ENCODE results near the gene ECM1. TPM values are rescaled to one million over a fixed set of nuclear protein-coding genes. Genes with fewer than 3 reads are reported as not detected.

The ECM1 gene
- total RNA-seq, 1 donor from 2014 or later, result 15.5 TPM

DNA sequence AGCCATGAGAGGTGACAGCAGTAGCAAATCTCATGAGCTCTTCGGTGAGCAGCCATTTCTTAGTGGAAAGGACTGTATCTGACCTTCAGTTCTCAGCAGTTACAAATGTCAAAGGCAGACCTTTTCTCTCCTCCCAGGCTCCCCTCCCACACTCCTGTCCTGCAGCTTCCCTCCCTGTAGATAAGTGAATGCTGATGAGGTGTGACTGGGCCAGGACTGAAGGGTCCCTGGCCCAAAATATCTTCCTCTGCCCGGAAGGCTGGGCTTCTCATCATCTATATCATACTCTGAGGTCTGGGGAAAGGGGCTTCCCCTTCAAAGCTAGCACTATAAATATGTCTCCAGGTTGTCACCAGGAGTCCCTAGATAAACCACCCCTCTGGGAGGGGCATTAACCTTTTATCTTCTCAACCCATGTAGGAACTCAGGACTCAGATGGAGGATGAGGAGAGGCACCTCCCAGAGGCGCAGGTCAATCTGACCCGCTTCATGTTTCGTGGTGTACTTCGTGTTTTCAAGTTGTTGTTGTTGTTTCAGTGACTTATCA lies 37.6 kb downstream of the ECM1 start:
- H3K27ac ChIP-seq, result no peak overlapping the region
- H3K27me3 ChIP-seq, result no peaks in the 10 kb centered on the region
- H3K4me1 ChIP-seq, result peaks cover 17% of the 10 kb centered on the region
- TF ChIP-seq, protein P1, sequence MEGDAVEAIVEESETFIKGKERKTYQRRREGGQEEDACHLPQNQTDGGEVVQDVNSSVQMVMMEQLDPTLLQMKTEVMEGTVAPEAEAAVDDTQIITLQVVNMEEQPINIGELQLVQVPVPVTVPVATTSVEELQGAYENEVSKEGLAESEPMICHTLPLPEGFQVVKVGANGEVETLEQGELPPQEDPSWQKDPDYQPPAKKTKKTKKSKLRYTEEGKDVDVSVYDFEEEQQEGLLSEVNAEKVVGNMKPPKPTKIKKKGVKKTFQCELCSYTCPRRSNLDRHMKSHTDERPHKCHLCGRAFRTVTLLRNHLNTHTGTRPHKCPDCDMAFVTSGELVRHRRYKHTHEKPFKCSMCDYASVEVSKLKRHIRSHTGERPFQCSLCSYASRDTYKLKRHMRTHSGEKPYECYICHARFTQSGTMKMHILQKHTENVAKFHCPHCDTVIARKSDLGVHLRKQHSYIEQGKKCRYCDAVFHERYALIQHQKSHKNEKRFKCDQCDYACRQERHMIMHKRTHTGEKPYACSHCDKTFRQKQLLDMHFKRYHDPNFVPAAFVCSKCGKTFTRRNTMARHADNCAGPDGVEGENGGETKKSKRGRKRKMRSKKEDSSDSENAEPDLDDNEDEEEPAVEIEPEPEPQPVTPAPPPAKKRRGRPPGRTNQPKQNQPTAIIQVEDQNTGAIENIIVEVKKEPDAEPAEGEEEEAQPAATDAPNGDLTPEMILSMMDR (IDR thresholded peaks at IDR 0.05), result no peak
- no peak overlapping the region for H3K4me3 ChIP-seq
- no peaks in the 10 kb centered on the region for H3K9me3 ChIP-seq
- no peaks in the 10 kb centered on the region for H3K36me3 ChIP-seq
- ATAC-seq (no peak), DNase-seq (no peak)
- intact Hi-C loops (cut with DNase I), result no loop called here

DNA sequence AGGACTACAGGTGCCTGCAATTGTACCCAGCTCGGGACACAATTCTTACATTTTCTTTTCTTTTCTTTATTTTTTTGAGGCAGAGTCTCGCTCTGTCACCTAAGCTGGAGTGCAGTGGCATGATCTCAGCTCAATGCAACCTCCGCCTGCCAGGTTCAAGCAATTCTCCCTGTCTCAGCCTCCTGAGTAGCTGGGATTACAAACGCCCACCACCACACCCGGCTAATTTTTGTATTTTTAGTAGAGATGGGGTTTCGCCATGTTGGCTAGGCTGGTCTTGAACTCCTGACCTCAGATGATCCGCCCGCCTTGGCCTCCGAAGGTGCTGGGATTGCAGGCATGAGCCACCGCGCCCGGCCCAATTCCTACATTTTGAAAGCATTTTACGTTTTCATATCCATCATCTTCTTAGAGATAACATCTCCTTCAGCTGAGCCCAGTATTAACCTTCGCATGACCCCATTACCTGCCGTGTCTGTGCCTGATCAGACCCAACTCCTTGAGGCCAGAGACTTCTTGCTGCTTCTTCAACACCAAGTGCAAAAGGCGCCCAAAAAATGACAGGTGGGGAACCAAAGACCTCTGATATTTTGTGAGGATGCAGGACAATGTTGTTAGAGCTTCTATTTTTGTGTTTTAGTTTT lies 38.5 kb downstream of the ECM1 start:
- no peak for DNase-seq
- no peaks in the 10 kb centered on the region for H3K27me3 ChIP-seq
- ATAC-seq, result no peak

DNA sequence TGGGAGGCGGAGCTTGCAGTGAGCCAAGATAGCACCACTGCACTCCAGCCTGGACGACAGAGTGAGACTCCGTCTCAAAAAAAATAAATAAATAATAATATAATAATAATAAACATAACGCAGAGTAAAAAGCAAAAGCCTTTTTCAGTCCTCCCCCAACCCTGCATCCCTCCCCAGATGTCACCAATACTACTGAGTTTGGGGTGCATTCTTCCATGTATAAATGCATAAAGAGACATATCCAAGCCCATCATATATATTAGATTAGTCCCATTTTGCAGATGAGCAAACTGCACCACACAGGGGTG lies 40.4 kb downstream of the ECM1 start:
- no peaks in the 10 kb centered on the region for H3K36me3 ChIP-seq
- no peaks in the 10 kb centered on the region for H3K27me3 ChIP-seq
- peak overlapping the region; percentile 81 for H3K27ac ChIP-seq
- H3K4me3 ChIP-seq, result peak overlapping the region; percentile 63
- ATAC-seq (no peak), DNase-seq (no peak)
- H3K4me1 ChIP-seq, result peaks cover 43% of the 10 kb centered on the region
- intact Hi-C loops (cut with DNase I), result no loop called here
- no peaks in the 10 kb centered on the region for H3K9me3 ChIP-seq
- TF ChIP-seq, protein P1 (IDR thresholded peaks at IDR 0.05), result no peak

More for the DNA sequence above, 38.5 kb downstream of the ECM1 start:
- Histone ChIP-seq H3K4me1 (peaks cover 25% of the 10 kb centered on the region), H3K4me3 (no peak overlapping the region), H3K27ac (no peak overlapping the region), H3K36me3 (no peaks in the 10 kb centered on the region), H3K9me3 (no peaks in the 10 kb centered on the region)
- TF ChIP-seq, protein P1 (IDR thresholded peaks at IDR 0.05), result no peak
- intact Hi-C loops (cut with DNase I), result no loop called here

DNA sequence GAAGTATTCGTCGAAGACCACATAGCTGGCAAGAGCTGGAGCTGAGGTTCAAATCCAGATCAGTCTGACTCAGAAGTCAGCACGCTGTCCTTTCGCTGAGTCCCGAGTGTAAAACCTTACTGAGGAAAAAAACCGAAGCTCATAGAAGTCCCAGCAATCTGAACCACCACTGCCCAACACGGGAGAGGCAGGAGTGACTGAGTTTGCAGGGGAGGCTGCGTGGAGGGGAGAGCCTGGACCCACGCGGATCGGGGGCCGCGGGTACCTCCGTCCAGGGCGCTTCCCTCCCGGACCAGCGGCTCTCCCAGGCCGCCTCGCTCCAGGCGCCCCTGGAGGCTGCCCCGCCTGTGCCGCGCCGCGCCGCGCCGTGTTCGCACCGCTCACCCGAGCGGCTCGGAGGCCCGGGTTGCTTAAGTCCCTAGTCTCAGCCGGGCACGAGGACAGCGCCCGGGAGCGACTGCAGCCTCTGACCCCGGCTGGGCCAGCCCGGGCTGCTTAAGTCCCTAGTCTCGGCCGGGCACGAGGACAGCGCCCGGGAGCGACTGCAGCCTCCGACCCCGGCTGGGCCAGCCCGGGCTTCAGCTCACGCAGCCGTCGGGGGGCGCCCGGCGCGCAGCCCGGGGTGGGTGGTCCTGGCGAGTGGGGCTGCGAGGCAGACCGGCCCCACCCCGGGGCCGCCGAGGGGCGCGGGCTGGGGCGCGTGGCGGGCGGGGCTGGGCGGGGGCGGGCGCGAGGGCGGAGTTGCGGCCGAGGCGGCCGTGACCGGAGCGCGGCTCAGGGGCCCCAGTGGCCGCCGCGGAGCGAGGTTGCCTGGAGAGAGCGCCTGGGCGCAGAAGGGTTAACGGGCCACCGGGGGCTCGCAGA lies 41.0 kb downstream of the ECM1 start, which contains the start of gene ADAMTSL4:
ADAMTSL4 (plus strand) TSS at position 777 of the 864 bp plus-strand sequence. CDS start 2,881 bp downstream, outside the sequence.
- intact Hi-C loops (cut with DNase I), result no loop called here
- TF ChIP-seq, protein P1 (IDR thresholded peaks at IDR 0.05), result peak; percentile 21
- no peaks in the 10 kb centered on the region for H3K36me3 ChIP-seq
- ATAC-seq (peak; percentile 77), DNase-seq (peak; percentile 88)
- H3K27me3 ChIP-seq, result no peaks in the 10 kb centered on the region
- H3K4me3 ChIP-seq, result peak within 1 kb of the TSS; percentile 63
- peak within 1 kb of the TSS; percentile 86 for H3K27ac ChIP-seq
- no peaks in the 10 kb centered on the region for H3K9me3 ChIP-seq
- peaks cover 44% of the 10 kb centered on the region for H3K4me1 ChIP-seq

DNA sequence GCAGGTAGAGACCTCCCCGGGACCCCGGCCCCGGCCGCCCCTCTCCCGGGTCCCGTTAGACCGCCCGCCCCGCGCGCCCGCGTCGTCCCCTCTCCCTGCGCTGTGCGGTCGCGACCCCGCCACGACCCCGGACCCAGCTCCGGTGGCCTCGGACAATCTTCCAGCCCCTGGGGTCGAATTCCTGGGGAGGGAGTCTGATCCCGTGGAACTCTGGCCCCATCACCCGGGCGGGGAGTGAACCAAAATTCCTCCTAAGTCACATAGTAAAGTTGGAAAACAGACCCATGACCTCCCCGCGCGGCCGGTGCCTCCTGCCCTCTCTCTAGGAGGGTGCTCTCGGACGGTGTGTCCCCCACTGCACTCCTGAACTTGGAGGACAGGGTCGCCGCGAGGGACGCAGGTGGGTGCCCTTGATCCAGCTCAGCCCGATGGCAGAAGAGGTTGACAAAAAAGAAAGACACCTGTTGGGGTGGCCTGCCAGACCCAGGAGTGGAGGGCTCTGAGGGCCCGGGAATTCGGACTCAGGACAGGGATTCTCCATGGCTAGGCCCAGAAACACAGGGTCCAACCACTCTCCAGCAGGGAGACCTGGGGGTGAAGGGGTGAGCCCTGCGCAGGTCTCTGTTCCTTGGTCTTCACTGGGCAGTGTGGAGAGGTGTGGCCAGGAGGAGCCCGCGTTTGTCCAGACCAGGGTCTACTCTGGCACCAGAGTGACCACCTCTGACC lies 41.8 kb downstream of the ECM1 start:
- TF ChIP-seq, protein P1 (IDR thresholded peaks at IDR 0.05), result no peak
- Histone ChIP-seq H3K27me3 (no peaks in the 10 kb centered on the region), H3K9me3 (no peaks in the 10 kb centered on the region), H3K4me1 (peaks cover 44% of the 10 kb centered on the region), H3K36me3 (no peaks in the 10 kb centered on the region), H3K27ac (peak overlapping the region; percentile 86), H3K4me3 (peak overlapping the region; percentile 63)
- intact Hi-C loops (cut with DNase I), result no loop called here
- ATAC-seq (no peak), DNase-seq (no peak)

All from upper lobe of right lung (tissue), 1 donor.